Trophoblast cell (in vitro differentiated cells and primary cell): ENCODE results near the gene SRRM2.
A peak's percentile ranks its signal among the peaks of the same experiment; 100 is the strongest.

ENCODE experiments used
- DNase-seq, 2 donors: peaks; one replicate each; pipeline ENCODE4 v3.0.0-alpha.2; 2016
- H2AFZ ChIP-seq: 2 replicates; pipeline ENCODE4 v1.6.1; 2013; ENCODE audit warnings: low read length, moderate library complexity, mild to moderate bottlenecking; ENCODE audit not compliant: insufficient read depth, poor library complexity
- H2AK5ac ChIP-seq: 2 replicates; pipeline ENCODE4 v1.6.1; 2013; ENCODE audit warnings: mild to moderate bottlenecking, low read length
- H2BK120ac ChIP-seq: 2 replicates; pipeline ENCODE4 v1.6.1; 2013; ENCODE audit warnings: low read length, mild to moderate bottlenecking, moderate library complexity; ENCODE audit not compliant: insufficient read depth, poor library complexity
- H2BK12ac ChIP-seq: 2 replicates; pipeline ENCODE4 v1.6.1; 2013; ENCODE audit warnings: mild to moderate bottlenecking, low read length, moderate library complexity
- H2BK5ac ChIP-seq: 2 replicates; pipeline ENCODE4 v1.6.1; 2013; ENCODE audit warnings: low read length, low read depth, moderate library complexity, mild to moderate bottlenecking; ENCODE audit not compliant: poor library complexity
- H3K14ac ChIP-seq: 2 replicates; pipeline ENCODE4 v1.6.1; 2013; ENCODE audit warnings: mild to moderate bottlenecking, low read length
- H3K18ac ChIP-seq: 2 replicates; pipeline ENCODE4 v1.6.1; 2013; ENCODE audit warnings: mild to moderate bottlenecking, low read length
- H3K23ac ChIP-seq: 2 replicates; pipeline ENCODE4 v1.6.1; 2013; ENCODE audit warnings: low read length
- H3K27ac ChIP-seq: 2 replicates; pipeline ENCODE4 v1.5.1; 2013; ENCODE audit warnings: low read depth, mild to moderate bottlenecking, inconsistent platforms, low read length, moderate library complexity
- H3K27me3 ChIP-seq: 2 replicates; pipeline ENCODE4 v1.6.1; 2013; ENCODE audit warnings: inconsistent platforms, mild to moderate bottlenecking, low read length, moderate library complexity; ENCODE audit not compliant: insufficient read depth
- H3K36me3 ChIP-seq, 2 experiments: 1 replicate in 1 of 2; 2 replicates in 1 of 2; pipeline ENCODE4 v1.6.1; 2013; ENCODE audit warnings: low read length in 2 of 2, mild to moderate bottlenecking in 2 of 2, moderate library complexity in 1 of 2; ENCODE audit not compliant: insufficient read depth in 2 of 2, control insufficient read depth in 1 of 2
- H3K4ac ChIP-seq: 2 replicates; pipeline ENCODE4 v1.6.1; 2013; ENCODE audit warnings: low read depth, mild to moderate bottlenecking, low read length, moderate library complexity
- H3K4me1 ChIP-seq, 2 experiments: 1 replicate in 1 of 2; 2 replicates in 1 of 2; pipeline ENCODE4 v1.6.1; 2013; ENCODE audit warnings: low read length in 2 of 2, mild to moderate bottlenecking in 2 of 2, moderate library complexity in 1 of 2; ENCODE audit not compliant: insufficient read depth in 2 of 2, control insufficient read depth in 1 of 2
- H3K4me2 ChIP-seq: 2 replicates; pipeline ENCODE4 v1.6.1; 2013; ENCODE audit warnings: inconsistent platforms, mild to moderate bottlenecking, low read length, moderate library complexity
- H3K4me3 ChIP-seq: 2 replicates; pipeline ENCODE4 v1.5.1; 2013; ENCODE audit warnings: mild to moderate bottlenecking, low read depth, low read length, inconsistent platforms
- H3K79me1 ChIP-seq: one replicate; pipeline ENCODE4 v1.6.1; 2013; ENCODE audit warnings: low read length
- H3K79me2 ChIP-seq: 2 replicates; pipeline ENCODE4 v1.6.1; 2013; ENCODE audit warnings: low read length, mild to moderate bottlenecking; ENCODE audit not compliant: control insufficient read depth, insufficient read depth, poor library complexity
- H3K9ac ChIP-seq: 2 replicates; pipeline ENCODE4 v1.6.1; 2013; ENCODE audit warnings: mild to moderate bottlenecking, low read length
- H3K9me3 ChIP-seq: 2 replicates; pipeline ENCODE4 v1.6.1; 2013; ENCODE audit warnings: low read depth, mild to moderate bottlenecking, control low read depth, inconsistent platforms, low read length; ENCODE audit not compliant: insufficient read depth
- H4K12ac ChIP-seq: 2 replicates; pipeline ENCODE4 v1.6.1; 2013; ENCODE audit warnings: low read depth, mild to moderate bottlenecking, low read length, moderate library complexity
- H4K8ac ChIP-seq: 2 replicates; pipeline ENCODE4 v1.6.1; 2013; ENCODE audit warnings: low read depth, mild to moderate bottlenecking, low read length, moderate library complexity
- H4K91ac ChIP-seq: one replicate; pipeline ENCODE4 v1.6.1; 2013; ENCODE audit warnings: low read depth, mild to moderate bottlenecking, low read length, moderate library complexity
- WGBS: extraction: QIAGEN DNeasy Blood & Tissue Kit; methylation state at CpG from one replicate; pipeline ENCODE4 v1.1.7; 2013; ENCODE audit warnings: missing lambda C conversion rate; ENCODE audit not compliant: insufficient read length, insufficient coverage; ENCODE audit errors: extremely low coverage; 5-methylcytosine and 5-hydroxymethylcytosine counted together

Gene SRRM2

DNA sequence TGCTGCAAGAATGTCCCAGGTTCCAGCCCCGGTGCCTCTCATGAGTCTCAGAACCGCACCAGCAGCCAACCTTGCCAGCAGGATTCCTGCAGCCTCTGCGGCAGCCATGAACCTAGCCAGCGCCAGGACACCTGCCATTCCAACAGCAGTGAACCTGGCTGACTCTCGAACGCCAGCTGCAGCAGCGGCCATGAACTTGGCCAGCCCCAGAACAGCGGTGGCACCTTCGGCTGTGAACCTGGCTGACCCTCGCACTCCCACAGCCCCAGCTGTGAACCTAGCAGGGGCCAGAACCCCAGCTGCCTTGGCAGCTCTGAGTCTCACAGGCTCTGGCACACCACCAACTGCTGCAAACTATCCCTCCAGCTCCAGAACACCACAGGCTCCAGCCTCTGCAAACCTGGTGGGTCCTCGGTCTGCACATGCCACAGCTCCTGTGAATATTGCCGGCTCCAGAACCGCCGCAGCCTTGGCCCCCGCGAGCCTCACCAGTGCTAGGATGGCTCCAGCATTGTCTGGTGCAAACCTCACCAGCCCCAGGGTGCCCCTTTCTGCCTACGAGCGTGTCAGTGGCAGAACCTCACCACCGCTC, 14.8 kb downstream of the SRRM2 start:
- Histone ChIP-seq H3K23ac (no peak overlapping the region), H2BK12ac (no peak overlapping the region), H2BK120ac (no peak overlapping the region), H3K36me3 (peaks cover 88 to 99% of the 10 kb centered on the region in 2 experiments), H3K79me2 (no peaks in the 10 kb centered on the region), H2AFZ (no peak overlapping the region), H4K91ac (no peak overlapping the region), H3K4ac (no peak overlapping the region), H3K18ac (peak overlapping the region; percentile 25), H3K4me2 (no peak overlapping the region), H3K14ac (no peak overlapping the region), H3K4me3 (no peak overlapping the region), H3K79me1 (no peaks in the 10 kb centered on the region), H4K8ac (no peak overlapping the region), H4K12ac (peak overlapping the region; percentile 12), H2BK5ac (no peak overlapping the region), H3K27me3 (no peaks in the 10 kb centered on the region), H3K9ac (no peak overlapping the region), H2AK5ac (no peak overlapping the region), H3K9me3 (peaks cover 6% of the 10 kb centered on the region), H3K27ac (no peak overlapping the region), H3K4me1 (no peaks in the 10 kb centered on the region)
- no peak for DNase-seq
- WGBS: no CpG with 5 or more reads among the region's 19 CpGs

- Histone ChIP-seq H2BK120ac (no peak overlapping the region), H4K91ac (no peak overlapping the region), H3K79me2 (no peaks in the 10 kb centered on the region), H3K4me2 (no peak overlapping the region), H3K27ac (no peak overlapping the region), H3K14ac (no peak overlapping the region), H4K8ac (no peak overlapping the region), H3K27me3 (no peaks in the 10 kb centered on the region), H3K4me3 (no peak overlapping the region), H3K36me3 (peaks cover 85 to 97% of the 10 kb centered on the region in 2 experiments), H3K4me1 (no peaks in the 10 kb centered on the region), H3K79me1 (no peaks in the 10 kb centered on the region), H4K12ac (no peak overlapping the region), H2BK12ac (no peak overlapping the region), H2BK5ac (no peak overlapping the region), H3K18ac (peak overlapping the region; percentile 34), H3K9ac (no peak overlapping the region), H2AK5ac (no peak overlapping the region), H3K4ac (no peak overlapping the region), H2AFZ (peak overlapping the region; percentile 15), H3K9me3 (peaks cover 5% of the 10 kb centered on the region), H3K23ac (no peak overlapping the region)
- no CpG with 5 or more reads among the region's 14 CpGs for WGBS
- DNase-seq: no peak
These were observed 15.5 kb downstream of the SRRM2 start for GRCh38 chr16:2767891-2768290.

DNA sequence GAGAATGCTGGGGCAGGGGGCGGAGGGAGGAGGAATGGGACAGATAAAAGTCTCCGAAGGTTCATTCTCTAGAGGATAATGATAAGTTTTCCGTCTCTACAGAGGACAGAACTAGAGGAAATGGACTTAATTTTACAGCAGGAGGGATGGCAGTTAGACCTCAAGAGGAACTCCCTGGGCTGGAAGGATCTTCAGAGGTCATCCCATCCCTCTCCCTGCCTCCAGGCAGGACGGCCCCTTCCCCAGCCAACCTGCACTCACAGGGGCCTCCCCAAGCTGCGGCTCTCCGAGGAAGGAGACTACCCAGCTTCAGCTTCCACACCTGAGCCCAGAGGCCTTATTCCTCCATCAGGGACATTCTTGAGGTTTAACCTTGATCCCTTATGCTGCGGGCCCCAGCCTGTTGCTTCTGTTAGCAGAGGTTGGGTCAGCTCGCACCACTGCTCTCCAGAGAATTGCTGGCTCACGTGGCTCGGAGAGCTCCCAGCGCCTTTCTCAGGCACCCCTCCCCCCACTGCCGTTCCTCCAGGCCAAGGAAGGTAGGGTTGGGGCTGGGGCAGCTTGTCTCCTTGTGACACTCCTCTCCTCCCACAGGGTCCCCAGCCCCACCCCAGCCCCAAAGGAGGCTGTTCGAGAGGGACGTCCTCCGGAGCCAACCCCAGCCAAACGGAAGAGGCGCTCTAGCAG, 16.1 kb downstream of the SRRM2 start:
- no peak overlapping the region for H4K91ac ChIP-seq
- no peak overlapping the region for H2BK5ac ChIP-seq
- no peaks in the 10 kb centered on the region for H3K79me1 ChIP-seq
- no peak overlapping the region for H2AFZ ChIP-seq
- H3K4ac ChIP-seq: no peak overlapping the region
- no peak overlapping the region for H2BK120ac ChIP-seq
- peaks cover 5% of the 10 kb centered on the region for H3K9me3 ChIP-seq
- no peaks in the 10 kb centered on the region for H3K79me2 ChIP-seq
- peaks cover 86 to 97% of the 10 kb centered on the region in 2 experiments for H3K36me3 ChIP-seq
- no CpG with 5 or more reads among the region's 17 CpGs for WGBS
- H4K8ac ChIP-seq: no peak overlapping the region
- no peak overlapping the region for H3K4me2 ChIP-seq
- H3K14ac ChIP-seq: no peak overlapping the region
- H4K12ac ChIP-seq: no peak overlapping the region
- no peak overlapping the region for H3K4me3 ChIP-seq
- no peak overlapping the region for H2BK12ac ChIP-seq
- H3K9ac ChIP-seq: no peak overlapping the region
- no peak overlapping the region for H2AK5ac ChIP-seq
- H3K18ac ChIP-seq: no peak overlapping the region
- H3K23ac ChIP-seq: no peak overlapping the region
- no peak for DNase-seq
- no peaks in the 10 kb centered on the region for H3K4me1 ChIP-seq
- no peaks in the 10 kb centered on the region for H3K27me3 ChIP-seq
- no peak overlapping the region for H3K27ac ChIP-seq

DNA sequence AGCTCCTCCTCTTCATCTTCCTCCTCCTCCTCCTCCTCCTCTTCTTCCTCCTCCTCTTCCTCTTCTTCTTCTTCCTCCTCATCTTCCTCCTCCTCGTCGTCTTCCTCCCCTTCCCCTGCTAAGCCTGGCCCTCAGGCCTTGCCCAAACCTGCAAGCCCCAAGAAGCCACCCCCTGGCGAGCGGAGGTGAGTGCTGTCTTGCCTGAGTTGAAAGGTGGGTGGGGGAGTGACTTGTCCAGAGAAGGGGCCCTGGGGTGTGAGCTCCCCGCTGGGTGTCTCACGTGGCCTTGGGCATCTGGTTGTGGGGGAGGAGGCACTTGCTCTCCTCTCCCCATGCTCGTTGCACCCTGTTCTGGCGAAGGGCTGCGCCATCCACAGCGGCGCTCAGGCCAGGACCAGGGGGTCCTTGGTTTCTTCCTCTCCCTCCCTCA, 16.7 kb downstream of the SRRM2 start:
- H3K4me2 ChIP-seq: no peak overlapping the region
- H4K12ac ChIP-seq: no peak overlapping the region
- H2AK5ac ChIP-seq: no peak overlapping the region
- H2BK120ac ChIP-seq: no peak overlapping the region
- no peak overlapping the region for H2BK5ac ChIP-seq
- H3K4ac ChIP-seq: no peak overlapping the region
- no peaks in the 10 kb centered on the region for H3K27me3 ChIP-seq
- no peak overlapping the region for H3K23ac ChIP-seq
- no peaks in the 10 kb centered on the region for H3K79me2 ChIP-seq
- H3K36me3 ChIP-seq: peaks cover 89 to 96% of the 10 kb centered on the region in 2 experiments
- H3K4me3 ChIP-seq: no peak overlapping the region
- H4K91ac ChIP-seq: no peak overlapping the region
- no peak overlapping the region for H4K8ac ChIP-seq
- H3K9me3 ChIP-seq: peaks cover 5% of the 10 kb centered on the region
- WGBS: 100% methylated on average over 2 of the region's 11 CpGs
- DNase-seq: no peak
- H3K79me1 ChIP-seq: no peaks in the 10 kb centered on the region
- H3K14ac ChIP-seq: no peak overlapping the region
- H3K9ac ChIP-seq: no peak overlapping the region
- no peaks in the 10 kb centered on the region for H3K4me1 ChIP-seq
- no peak overlapping the region for H2BK12ac ChIP-seq
- no peak overlapping the region for H2AFZ ChIP-seq
- H3K27ac ChIP-seq: no peak overlapping the region
- no peak overlapping the region for H3K18ac ChIP-seq
